AG09319 (cell line): ENCODE results near the gene GCH1.

Experiments used
- DNase-seq: peaks from one replicate; pipeline ENCODE4 v3.0.0-alpha.2; 2010; ENCODE audit warnings: low read depth; ENCODE audit errors: extremely low read depth
- TF ChIP-seq, protein P1 (sequence below): IDR thresholded peaks from 2 replicates; pipeline ENCODE4 v1.5.1; 2011; ENCODE audit warnings: low read depth, mild to moderate bottlenecking, inconsistent platforms, low read length, moderate library complexity

GCH1 gene

GRCh38 chr14:54894995-54895394 lies 7.6 kb downstream of the GCH1 start:
- TF ChIP-seq, protein P1, sequence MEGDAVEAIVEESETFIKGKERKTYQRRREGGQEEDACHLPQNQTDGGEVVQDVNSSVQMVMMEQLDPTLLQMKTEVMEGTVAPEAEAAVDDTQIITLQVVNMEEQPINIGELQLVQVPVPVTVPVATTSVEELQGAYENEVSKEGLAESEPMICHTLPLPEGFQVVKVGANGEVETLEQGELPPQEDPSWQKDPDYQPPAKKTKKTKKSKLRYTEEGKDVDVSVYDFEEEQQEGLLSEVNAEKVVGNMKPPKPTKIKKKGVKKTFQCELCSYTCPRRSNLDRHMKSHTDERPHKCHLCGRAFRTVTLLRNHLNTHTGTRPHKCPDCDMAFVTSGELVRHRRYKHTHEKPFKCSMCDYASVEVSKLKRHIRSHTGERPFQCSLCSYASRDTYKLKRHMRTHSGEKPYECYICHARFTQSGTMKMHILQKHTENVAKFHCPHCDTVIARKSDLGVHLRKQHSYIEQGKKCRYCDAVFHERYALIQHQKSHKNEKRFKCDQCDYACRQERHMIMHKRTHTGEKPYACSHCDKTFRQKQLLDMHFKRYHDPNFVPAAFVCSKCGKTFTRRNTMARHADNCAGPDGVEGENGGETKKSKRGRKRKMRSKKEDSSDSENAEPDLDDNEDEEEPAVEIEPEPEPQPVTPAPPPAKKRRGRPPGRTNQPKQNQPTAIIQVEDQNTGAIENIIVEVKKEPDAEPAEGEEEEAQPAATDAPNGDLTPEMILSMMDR: no peak
- DNase-seq: no peak

GRCh38 chr14:54893151-54893760 lies 9.4 kb downstream of the GCH1 start:
- DNase-seq: no peak
- TF ChIP-seq, protein P1: peak; percentile 77

DNA sequence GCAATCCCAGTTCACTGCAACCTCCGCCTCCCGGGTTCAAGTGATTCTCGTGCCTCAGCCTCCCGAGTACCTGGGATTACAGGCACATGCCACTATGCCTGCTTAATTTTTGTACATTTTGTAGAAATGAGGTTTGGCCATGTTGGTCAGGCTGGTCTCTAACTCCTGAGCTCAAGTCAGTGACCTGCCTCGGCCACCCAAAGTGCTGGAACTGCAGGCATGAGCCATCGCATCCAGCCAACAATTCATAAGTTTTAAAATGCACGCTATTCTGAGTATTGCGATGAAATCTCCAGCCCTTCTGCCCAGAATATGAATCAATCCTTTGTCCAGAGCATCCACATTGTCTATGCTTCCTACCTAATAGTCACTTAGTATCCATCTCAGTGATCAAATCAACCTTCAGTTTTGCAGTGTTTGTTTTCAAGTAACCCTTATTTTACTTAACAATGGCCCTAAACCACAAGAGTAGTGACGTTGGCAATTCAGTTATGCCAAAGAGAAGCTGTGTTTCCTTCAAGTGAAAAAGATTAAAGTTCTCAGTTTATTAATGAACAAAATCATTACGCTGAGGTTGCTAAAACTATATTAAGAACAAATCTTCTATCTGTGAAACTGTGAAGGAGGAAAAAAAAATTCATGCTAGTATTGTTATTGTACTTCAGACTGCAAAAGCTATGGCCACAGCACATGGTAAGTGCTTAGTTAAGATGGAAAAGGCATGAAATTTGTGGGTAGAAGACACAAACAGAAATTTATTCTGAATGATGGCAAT lies 11.0 kb downstream of the GCH1 start:
- TF ChIP-seq, protein P1: no peak
- no peak for DNase-seq

- no peak for DNase-seq
- TF ChIP-seq, protein P1: no peak
These were observed 11.8 kb downstream of the GCH1 start for GRCh38 chr14:54890788-54891187.

DNA sequence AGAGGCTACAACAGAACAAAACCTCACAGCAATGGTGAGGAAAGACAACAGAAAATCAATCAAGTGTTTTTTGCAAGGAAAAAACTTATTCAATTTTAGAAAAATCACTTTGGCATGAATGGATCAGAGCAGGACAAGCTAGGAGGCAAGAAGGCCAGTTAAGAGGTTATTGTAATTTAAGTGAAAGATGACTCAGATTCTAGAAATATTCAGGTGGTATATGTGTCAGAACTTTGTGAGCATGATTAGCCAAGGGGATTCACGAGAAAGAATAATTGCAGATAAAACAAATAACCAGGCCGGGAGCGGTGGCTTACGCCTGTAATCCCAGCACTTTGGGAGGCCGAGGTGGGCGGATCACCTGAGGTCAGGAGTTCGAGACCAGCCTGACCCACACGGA lies 12.7 kb downstream of the GCH1 start:
- DNase-seq: no peak
- TF ChIP-seq, protein P1: no peak

DNA sequence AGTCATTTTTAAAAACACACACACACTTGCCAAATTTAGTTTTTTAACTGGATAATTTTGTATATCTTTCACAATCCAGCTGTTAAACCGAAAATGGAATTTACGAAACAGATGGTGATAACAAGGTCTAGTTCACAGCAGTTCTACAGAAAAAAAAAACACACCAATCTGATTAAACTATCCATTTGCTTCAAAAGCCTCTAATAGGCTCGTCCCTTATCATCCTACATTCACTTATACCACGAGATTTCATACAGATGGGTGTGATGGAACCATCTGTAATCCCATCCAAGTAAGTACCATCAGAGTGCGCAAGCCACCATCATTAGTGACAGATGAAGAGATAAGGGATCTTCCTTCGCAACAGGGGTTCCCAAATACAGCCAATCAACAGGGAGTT lies 20.1 kb downstream of the GCH1 start:
- DNase-seq: no peak
- TF ChIP-seq, protein P1: no peak

- TF ChIP-seq, protein P1: no peak; the same call in 1 of the 2 replicates
- no peak for DNase-seq
These were observed 20.7 kb downstream of the GCH1 start for GRCh38 chr14:54881761-54882401.
